8988T (cell line): ENCODE data around the gene IQSEC1.

Source experiments
- DNase-seq: peaks from one replicate; pipeline ENCODE4 v3.0.0; 2011

Gene IQSEC1

DNA sequence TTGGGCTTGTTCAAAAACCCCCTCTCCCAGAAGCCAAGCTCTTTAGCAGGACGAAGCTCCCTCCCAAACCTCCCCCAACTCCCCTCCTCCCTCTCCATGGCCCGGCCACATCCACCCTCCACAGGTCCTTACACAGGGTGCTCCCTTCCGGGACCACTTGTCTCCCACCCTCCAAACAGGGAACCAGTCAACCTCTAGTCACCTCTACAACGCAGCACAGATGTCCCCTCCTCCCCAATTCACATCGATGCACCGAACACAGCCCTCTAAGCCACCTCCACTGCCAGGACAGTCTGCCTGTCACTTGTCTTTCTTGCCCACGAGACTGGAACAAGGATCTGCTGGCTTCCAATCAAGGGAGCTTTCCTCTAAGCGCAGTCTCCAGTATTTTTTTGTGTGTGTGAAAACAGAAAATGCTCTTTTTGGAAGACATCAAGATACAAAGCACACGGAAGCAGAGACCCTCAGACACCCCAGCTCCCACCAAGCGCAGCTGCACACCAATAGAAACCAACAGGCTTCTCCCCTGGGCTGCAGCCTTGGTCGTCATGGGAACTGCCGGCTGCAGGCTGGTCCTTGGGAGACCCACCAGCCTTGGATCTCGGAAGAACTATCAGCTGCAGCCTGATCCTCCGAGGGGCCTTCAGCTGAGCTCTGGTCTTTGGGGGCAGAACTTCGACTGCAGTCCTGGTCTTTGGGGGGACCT lies 26.5 kb downstream of the IQSEC1 start:
- no peak for DNase-seq

GRCh38 chr3:13045904-13046568 lies 27.2 kb downstream of the IQSEC1 start:
- no peak for DNase-seq

DNA sequence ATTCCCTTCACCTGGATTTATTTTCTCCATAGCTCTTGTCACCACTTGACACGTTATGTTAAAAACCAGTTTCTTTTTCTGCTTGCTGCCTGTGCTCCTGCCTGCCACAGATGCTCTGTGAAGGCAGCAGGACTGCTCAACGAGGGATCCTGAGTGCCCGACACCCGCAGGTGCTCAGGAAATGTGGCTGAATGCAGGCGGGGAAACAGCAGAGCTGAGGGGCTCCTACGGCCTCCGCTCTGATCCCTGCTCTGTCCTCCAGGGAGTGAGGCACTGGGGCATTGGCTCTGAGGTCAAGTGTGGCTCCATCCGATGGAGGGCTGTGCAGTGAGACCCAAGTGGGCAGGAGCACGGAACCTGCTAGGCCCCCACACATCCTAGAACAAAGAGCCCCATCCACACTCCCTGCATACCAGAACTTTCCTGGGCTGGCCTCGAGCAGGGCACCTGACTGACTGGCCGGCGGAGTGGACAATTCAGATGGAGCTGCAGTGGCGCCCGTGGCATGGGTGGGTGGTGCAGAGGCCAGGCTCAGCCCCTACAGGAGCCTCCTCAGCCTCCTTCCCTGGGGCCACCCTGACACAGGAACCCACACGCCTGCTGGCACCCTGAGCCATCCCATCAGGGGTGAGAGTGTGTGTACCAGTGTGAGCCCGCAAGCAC lies 27.9 kb downstream of the IQSEC1 start:
- DNase-seq: no peak

DNA sequence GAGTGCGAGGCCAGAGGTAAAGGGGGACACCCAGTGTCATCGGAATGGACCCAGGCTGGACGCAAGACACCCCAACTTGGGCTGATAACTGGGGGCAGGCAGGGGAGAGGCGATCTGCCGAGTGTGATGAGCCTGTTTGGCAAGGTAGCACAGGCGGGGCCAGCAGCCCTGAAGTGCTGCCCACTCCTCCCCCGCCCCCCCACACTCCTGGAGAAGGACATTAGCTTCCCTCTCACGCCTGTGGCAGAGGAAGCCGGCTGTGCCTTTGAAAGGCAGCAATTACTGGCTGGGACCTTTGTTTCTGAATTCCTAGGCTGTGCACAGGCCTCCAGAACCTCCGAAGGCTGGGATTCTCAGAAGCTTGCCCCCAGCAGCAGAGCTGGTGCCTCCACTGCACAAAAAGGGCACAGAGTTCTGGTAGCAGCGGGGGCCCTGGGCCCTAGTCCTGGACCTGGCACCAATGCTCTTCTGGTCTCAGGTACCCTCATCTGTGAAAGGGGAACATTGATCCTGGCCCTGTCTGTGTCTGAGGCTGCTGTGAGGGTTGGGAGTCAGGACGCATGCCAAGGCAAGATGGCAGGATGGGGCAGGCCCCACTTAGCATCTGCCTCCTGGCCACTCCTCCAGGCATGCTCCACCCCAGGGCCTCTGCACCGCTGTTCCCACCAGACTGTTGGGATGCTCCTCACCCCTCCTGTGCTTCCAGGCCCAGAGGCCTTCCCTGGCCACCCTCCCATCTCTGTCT lies 28.6 kb downstream of the IQSEC1 start:
- DNase-seq: no peak

DNA sequence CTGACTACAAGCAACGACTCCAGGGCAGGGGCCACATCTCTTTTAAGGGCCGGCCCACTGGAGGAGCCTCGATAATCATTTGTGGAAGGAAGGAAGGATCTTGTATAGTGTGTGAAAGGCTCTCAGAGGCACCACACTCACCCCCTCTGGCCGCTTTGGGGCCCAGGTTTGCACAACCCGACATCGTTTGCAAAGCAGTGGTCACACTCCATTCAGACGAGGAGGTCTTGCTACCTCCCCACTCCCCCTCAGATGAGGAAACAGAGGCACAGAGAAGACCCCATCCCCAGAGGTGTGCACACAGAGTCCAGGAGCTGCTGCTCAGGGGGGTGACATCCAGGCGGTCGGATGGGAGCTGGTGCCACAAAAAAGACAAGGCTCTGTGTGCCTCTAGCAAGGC lies 29.6 kb downstream of the IQSEC1 start:
- no peak for DNase-seq

DNA sequence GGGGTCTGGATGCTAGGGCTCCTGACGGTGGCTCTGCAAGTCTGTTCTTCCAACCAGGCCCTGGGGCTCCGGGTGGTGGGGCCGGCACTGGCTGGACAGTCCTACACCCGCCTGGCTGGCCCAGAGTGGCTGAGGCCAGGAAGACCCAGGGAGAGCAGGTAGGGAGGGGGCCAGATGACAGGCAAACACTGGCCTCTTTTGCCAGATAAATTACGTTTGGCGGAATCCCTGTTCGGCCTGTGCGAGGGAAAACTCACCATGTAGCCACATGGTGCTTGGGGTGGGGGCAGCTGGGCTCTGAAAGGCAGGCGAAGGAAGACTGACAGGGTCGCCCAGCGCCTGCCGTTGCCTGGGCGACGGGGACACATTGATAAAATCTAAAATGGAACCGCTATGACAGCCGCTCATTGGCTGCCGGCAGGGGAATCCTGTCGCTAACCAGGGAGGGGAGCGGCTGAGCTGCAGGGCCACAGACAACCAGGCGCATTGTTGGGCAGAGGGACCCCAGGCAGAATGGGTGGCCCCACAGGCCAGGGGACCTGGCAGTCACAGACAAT lies 30.4 kb downstream of the IQSEC1 start:
- DNase-seq: no peak

DNA sequence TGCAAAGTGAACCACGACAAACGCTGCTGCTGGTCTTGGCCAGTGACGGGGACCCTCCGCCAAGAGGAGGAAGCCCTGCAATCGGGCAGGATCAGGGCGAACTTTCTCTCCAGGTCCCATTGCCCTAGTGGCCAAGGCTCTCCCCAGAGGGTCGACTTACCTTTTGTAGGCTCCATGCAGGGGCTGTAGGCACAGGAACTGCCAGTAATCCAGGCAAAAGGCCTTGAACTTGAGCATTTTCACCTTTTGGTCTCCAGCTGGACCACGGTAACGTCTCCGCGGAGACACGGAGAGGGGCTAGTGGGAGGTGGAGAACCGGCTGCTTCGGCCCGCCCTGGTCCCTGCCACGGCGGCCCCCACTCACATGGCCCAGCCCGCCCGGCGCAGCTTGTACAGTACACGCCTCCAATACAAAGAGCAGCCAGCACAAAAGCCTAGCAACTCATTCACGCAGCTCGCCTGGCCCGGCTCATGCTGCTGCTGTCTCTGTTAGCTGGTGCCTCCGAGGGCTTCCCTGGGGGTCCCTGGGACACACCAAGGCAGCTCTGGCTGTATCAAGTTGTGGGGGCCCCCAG lies 31.0 kb downstream of the IQSEC1 start:
- DNase-seq: no peak

GRCh38 chr3:13041113-13041776 lies 32.0 kb downstream of the IQSEC1 start:
- no peak for DNase-seq

- no peak for DNase-seq
These were observed 32.7 kb downstream of the IQSEC1 start for GRCh38 chr3:13040361-13041074.

- no peak for DNase-seq
These were observed 33.9 kb downstream of the IQSEC1 start for GRCh38 chr3:13039213-13039896.

GRCh38 chr3:13037458-13038117 lies 35.6 kb downstream of the IQSEC1 start:
- DNase-seq: no peak

DNA sequence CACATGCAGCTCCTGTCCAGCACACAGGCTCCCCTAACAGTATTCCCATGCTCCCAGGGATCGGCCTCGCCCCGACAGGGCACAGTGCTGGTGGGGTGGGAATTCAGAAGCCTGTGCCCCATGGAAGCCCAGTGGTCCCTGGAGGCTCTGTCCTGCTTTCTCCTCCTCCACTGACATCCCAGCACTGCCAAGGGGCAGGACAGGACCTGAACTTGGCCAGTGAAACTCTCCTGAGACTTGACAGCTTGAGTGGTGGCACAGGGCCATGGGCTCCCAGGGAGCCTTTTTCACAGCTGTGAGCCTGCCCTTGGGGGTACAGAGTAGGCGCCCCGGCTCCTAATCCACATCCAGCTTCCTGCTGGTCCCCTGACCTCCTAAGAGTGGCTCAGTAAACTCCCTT lies 38.4 kb downstream of the IQSEC1 start:
- DNase-seq: no peak

DNA sequence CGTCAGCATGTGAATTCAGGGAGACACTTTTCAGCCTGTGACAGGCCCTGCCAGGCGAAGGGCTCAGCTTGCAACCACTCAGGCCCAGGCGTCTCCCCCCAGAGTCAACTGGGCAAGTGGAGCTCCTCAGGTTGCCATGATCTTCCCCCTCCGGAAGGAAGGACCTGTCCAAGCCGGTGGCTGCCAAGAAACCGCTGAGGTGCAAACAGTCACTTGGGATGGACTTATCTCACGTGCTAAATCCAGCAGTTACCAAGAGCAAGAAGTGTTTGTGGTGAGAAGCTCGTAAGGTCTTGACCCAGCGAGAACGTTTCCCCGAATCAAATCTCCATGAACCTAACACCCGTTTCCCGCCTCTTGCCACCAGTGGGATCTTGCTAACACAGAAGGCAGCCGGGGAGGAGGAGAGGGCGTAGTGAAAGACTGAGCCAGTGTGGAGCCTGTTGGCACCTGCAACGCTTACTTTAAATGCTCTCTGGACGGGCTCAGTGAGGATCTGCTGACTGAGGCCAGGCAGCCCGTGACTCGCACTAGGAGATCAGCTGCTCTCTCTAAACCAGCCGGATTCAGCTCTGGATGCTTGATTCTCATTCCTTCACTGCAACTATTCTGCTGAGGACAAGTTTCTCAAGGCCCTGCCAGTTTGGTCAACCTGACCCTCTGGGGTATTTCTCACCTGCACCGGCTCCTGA lies 39.0 kb downstream of the IQSEC1 start:
- DNase-seq: no peak

DNA sequence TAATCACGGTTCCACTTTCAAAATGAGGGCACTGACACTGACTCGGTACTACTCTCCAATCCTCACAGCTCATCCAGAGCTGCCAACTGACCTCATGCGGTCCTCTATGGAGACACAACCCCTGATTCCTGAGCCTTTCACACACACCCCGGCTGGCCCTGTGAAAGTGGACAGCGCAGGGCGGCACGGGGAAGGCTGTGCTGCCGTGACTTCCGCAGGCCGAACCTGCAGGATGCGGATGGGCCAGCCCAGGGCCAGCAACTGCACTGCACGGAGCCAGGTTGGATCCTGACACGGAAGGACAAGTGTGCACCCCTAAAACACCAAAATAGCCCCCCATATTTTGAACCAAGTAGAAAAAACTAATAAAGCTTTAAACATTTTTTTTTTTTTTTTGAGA lies 41.0 kb downstream of the IQSEC1 start:
- DNase-seq: no peak

DNA sequence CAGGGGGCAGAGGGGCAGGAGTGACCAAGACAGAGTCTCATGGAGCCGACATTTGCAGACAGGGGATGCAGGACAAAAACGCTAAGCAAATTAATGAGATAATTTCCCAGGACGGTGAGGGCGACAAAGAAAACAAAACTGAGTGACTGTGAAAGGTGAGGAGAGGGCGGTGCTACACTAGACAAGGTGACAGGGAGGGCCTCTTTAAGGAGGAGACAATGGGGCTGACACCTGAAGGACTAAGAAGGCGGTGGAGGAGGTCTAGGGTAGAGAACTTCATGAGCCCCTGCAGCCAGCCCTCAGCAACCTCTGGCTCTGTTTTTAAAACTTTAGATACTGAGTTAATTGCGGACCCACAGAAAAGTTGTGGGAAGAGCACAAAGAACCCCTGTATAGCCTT lies 41.6 kb downstream of the IQSEC1 start:
- no peak for DNase-seq

DNA sequence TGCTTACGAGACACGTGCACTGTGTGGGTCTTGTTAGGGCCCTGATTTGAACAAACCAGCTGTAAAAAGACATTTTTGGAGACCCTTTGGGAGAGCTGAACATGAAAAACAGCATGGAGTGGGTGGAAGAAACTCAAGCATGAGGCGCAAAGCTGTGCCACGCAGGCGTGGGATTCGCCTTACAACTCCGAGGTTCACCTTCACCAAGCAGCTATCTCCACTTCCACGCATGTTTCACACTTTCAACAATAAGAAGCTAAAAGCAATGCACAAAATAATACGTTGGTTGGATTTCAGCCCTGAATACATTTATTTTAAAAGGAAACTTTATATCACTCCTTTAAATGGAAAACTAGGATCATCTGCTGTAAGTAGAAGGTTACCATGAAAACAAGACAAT lies 42.5 kb downstream of the IQSEC1 start:
- DNase-seq: no peak

- DNase-seq: no peak
These were observed 45.0 kb downstream of the IQSEC1 start for GRCh38 chr3:13028010-13028821.

DNA sequence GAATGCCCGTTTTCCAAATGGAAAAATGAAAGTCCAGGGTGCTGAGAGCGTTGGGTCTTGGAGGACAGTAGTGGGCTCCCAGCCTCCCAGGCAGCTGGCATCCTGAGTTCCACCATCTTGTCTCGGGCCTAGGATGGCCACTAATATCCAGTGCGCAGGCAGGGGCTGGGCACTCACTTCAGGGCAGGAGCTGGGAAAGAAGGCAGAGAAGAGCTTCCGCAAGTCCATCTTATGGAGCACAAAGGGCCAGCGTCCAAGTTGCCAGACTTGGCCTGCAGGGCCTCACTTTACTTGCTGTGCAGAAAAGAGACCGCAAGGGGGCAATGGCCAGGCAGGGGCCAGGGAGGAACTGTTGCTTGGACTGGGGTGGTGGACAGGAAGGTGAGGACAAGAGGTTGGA lies 46.1 kb downstream of the IQSEC1 start:
- DNase-seq: no peak

GRCh38 chr3:13026534-13026933 lies 46.7 kb downstream of the IQSEC1 start:
- no peak for DNase-seq
